WTC11 (cell line): ENCODE data around the gene RPS6KA2. TPM values are rescaled to one million over a fixed set of nuclear protein-coding genes. Genes with fewer than 3 reads are reported as not detected.

Source experiments
- ATAC-seq: fragments of 200-7000 bp; cut with Tn5 transposase; 2 replicates; pipeline ENCODE4 v1.10.0; 2021; ENCODE audit warnings: mild to moderate bottlenecking, moderate library complexity
- CTCF ChIA-PET: fragments of 300-600 bp; sonication (Branson Sonifier 250); formaldehyde crosslinking; loops from one replicate; lab custom pipeline; 2021; ENCODE audit warnings: antibody characterized with exemption; lab: Charles Lee
- POLR2A ChIA-PET: fragments of 350-600 bp; sonication (Branson Sonifier 250); formaldehyde crosslinking; loops from one replicate; lab custom pipeline; 2021; ENCODE audit warnings: antibody characterized with exemption; lab: Charles Lee
- DNase-seq: peaks from one replicate; pipeline ENCODE4 v3.0.0; 2021; ENCODE audit warnings: low spot score
- H3K27ac Mint-ChIP-seq: 2 replicates; pipeline ENCODE4 v1.8.0; 2021; ENCODE audit warnings: mixed read lengths
- H3K27me3 Mint-ChIP-seq: 2 replicates; pipeline ENCODE4 v1.8.0; 2021; ENCODE audit warnings: low read depth, mild to moderate bottlenecking, moderate library complexity, mixed read lengths
- H3K36me3 Mint-ChIP-seq: 2 replicates; pipeline ENCODE4 v1.8.0; 2021; ENCODE audit warnings: mixed read lengths
- H3K4me1 Mint-ChIP-seq: 2 replicates; pipeline ENCODE4 v1.8.0; 2022; ENCODE audit warnings: mixed read lengths
- H3K4me3 Mint-ChIP-seq: 2 replicates; pipeline ENCODE4 v1.8.0; 2021; ENCODE audit warnings: mild to moderate bottlenecking, moderate library complexity, mixed read lengths
- H3K9me3 Mint-ChIP-seq: 2 replicates; pipeline ENCODE4 v1.8.0; 2021; ENCODE audit warnings: mixed read lengths
- ATF1 ChIP-seq: sonication (generic); formaldehyde crosslinking; IDR thresholded peaks from 2 replicates; pipeline ENCODE4 v1.8.1; 2023; ENCODE audit warnings: mild to moderate bottlenecking, moderate library complexity, missing genetic modification reagents
- ESRRA ChIP-seq: sonication (generic); formaldehyde crosslinking; IDR thresholded peaks from 2 replicates; pipeline ENCODE4 v1.8.1; 2022; ENCODE audit warnings: mild to moderate bottlenecking, missing genetic modification reagents, borderline replicate concordance
- ETV6 ChIP-seq: sonication (generic); formaldehyde crosslinking; IDR thresholded peaks from 2 replicates; pipeline ENCODE4 v1.8.1; 2022; ENCODE audit warnings: mild to moderate bottlenecking, missing genetic modification reagents
- JAZF1 ChIP-seq: fragments of 250-450 bp; sonication (Bioruptor Pico); IDR thresholded peaks from 2 replicates; pipeline ENCODE4 v1.9.0; 2021; ENCODE audit warnings: moderate library complexity, mild to moderate bottlenecking, inconsistent platforms
- NFATC4 ChIP-seq: fragments of 250-450 bp; sonication (Bioruptor Pico); IDR thresholded peaks from 2 replicates; pipeline ENCODE4 v1.9.0; 2021; ENCODE audit warnings: mild to moderate bottlenecking
- NR1H2 ChIP-seq: sonication (generic); formaldehyde crosslinking; IDR thresholded peaks from 2 replicates; pipeline ENCODE4 v1.9.0; 2021; ENCODE audit warnings: mild to moderate bottlenecking, moderate library complexity, missing genetic modification reagents
- OVOL2 ChIP-seq: fragments of 250-450 bp; sonication (Bioruptor Pico); IDR thresholded peaks from 2 replicates; pipeline ENCODE4 v1.9.0; 2021; ENCODE audit warnings: mild to moderate bottlenecking, borderline replicate concordance
- TEAD1 ChIP-seq: sonication (generic); formaldehyde crosslinking; IDR thresholded peaks from 2 replicates; pipeline ENCODE4 v1.8.0; 2022; ENCODE audit warnings: mild to moderate bottlenecking, missing genetic modification reagents
- TEAD4 ChIP-seq: sonication (generic); formaldehyde crosslinking; IDR thresholded peaks from 2 replicates; pipeline ENCODE4 v1.8.0; 2022; ENCODE audit warnings: mild to moderate bottlenecking, missing genetic modification reagents
- ZNF121 ChIP-seq: sonication (generic); formaldehyde crosslinking; IDR thresholded peaks from 2 replicates; pipeline ENCODE4 v1.8.0; 2023; ENCODE audit warnings: missing genetic modification reagents
- ZNF671 ChIP-seq: fragments of 250-450 bp; sonication (Bioruptor Pico); IDR thresholded peaks from 2 replicates; pipeline ENCODE4 v1.8.0; 2021; ENCODE audit warnings: mild to moderate bottlenecking
- total RNA-seq: library from RNA; stranded (reverse); gene quantifications from 3 replicates; pipeline ENCODE4 v1.2.3, GENCODE V29; 2021
- TF ChIP-seq, protein P1 (sequence below): sonication (generic); formaldehyde crosslinking; IDR thresholded peaks from 2 replicates; pipeline ENCODE4 v1.8.1; 2023; ENCODE audit warnings: mild to moderate bottlenecking, missing genetic modification reagents
- TF ChIP-seq, protein P2 (sequence below): sonication (generic); formaldehyde crosslinking; conservative IDR thresholded peaks from 2 replicates; pipeline ENCODE4 v1.8.1; 2022; ENCODE audit warnings: mild to moderate bottlenecking, missing genetic modification reagents
- TF ChIP-seq, protein P3 (sequence below): fragments of 250-450 bp; sonication (Bioruptor Pico); IDR thresholded peaks from 2 replicates; pipeline ENCODE4 v1.9.0; 2021; ENCODE audit warnings: moderate library complexity, mild to moderate bottlenecking, inconsistent platforms, borderline replicate concordance
- TF ChIP-seq, protein P4 (sequence below): sonication (generic); formaldehyde crosslinking; IDR thresholded peaks from 2 replicates; pipeline ENCODE4 v1.8.0; 2022; ENCODE audit warnings: missing genetic modification reagents
- TF ChIP-seq, protein P5 (sequence below): fragments of 200-600 bp; IDR thresholded peaks from 2 replicates; pipeline ENCODE4 v1.8.0; 2022; ENCODE audit warnings: antibody characterized with exemption
- TF ChIP-seq, protein P6 (sequence below): sonication (generic); formaldehyde crosslinking; IDR thresholded peaks from 2 replicates; pipeline ENCODE4 v1.8.1; 2022; ENCODE audit warnings: mild to moderate bottlenecking, missing genetic modification reagents, moderate library complexity, borderline replicate concordance
- TF ChIP-seq, protein P7 (sequence below): sonication (generic); formaldehyde crosslinking; conservative IDR thresholded peaks from 2 replicates; pipeline ENCODE4 v1.8.1; 2023; ENCODE audit warnings: mild to moderate bottlenecking, low read depth, missing genetic modification reagents, moderate library complexity

Gene RPS6KA2
- total RNA-seq, 1 experiment from 2014 or later: 24.2 TPM

DNA sequence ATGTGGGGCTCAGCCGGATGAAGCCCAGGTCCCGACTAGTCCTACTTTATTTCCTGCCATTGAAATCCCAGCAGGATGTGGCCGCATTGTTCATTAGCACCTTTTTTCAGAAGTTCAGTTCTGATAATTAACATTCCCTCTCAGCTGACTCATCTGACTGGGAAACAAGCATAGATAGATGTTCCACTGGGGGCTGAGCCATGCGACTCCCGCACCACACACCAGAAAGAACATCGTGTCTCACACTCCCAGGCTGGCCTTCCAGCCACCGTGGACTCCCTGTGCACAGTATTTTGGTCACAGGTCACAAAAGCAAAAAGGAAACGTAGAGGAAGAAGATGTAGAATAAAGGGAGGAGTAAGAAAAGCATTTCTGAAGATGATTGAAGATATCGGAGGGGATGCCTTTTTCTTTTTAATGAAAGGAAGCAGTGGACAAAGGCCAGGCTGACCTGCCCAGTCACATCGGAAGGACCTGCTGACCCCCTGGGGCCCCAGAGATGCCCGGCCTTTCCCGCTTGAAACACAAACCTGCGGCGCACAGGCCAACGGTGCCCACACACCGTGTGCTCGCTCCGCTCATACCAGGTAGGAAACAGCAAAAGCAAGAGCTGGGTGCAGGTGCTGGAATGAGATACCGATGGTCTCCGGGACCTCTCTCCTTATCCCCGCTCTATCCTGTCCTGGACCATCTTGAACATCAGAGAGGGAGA is 11.8 kb downstream of the RPS6KA2 start (continued):
- TF ChIP-seq, protein P1, sequence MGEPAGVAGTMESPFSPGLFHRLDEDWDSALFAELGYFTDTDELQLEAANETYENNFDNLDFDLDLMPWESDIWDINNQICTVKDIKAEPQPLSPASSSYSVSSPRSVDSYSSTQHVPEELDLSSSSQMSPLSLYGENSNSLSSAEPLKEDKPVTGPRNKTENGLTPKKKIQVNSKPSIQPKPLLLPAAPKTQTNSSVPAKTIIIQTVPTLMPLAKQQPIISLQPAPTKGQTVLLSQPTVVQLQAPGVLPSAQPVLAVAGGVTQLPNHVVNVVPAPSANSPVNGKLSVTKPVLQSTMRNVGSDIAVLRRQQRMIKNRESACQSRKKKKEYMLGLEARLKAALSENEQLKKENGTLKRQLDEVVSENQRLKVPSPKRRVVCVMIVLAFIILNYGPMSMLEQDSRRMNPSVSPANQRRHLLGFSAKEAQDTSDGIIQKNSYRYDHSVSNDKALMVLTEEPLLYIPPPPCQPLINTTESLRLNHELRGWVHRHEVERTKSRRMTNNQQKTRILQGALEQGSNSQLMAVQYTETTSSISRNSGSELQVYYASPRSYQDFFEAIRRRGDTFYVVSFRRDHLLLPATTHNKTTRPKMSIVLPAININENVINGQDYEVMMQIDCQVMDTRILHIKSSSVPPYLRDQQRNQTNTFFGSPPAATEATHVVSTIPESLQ (CRISPR knock-in tag): no peak
- TF ChIP-seq, protein P2, sequence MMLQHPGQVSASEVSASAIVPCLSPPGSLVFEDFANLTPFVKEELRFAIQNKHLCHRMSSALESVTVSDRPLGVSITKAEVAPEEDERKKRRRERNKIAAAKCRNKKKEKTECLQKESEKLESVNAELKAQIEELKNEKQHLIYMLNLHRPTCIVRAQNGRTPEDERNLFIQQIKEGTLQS (CRISPR knock-in tag): no peak
- TF ChIP-seq JAZF1 (no peak), ETV6 (CRISPR knock-in tag) (no peak), ESRRA (CRISPR knock-in tag) (no peak), ZNF671 (CRISPR knock-in tag) (no peak), OVOL2 (CRISPR knock-in tag) (no peak), NFATC4 (no peak)
- TF ChIP-seq, protein P3, sequence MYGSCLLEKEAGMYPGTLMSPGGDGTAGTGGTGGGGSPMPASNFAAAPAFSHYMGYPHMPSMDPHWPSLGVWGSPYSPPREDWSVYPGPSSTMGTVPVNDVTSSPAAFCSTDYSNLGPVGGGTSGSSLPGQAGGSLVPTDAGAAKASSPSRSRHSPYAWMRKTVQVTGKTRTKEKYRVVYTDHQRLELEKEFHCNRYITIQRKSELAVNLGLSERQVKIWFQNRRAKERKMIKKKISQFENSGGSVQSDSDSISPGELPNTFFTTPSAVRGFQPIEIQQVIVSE: no peak
- TF ChIP-seq, protein P4, sequence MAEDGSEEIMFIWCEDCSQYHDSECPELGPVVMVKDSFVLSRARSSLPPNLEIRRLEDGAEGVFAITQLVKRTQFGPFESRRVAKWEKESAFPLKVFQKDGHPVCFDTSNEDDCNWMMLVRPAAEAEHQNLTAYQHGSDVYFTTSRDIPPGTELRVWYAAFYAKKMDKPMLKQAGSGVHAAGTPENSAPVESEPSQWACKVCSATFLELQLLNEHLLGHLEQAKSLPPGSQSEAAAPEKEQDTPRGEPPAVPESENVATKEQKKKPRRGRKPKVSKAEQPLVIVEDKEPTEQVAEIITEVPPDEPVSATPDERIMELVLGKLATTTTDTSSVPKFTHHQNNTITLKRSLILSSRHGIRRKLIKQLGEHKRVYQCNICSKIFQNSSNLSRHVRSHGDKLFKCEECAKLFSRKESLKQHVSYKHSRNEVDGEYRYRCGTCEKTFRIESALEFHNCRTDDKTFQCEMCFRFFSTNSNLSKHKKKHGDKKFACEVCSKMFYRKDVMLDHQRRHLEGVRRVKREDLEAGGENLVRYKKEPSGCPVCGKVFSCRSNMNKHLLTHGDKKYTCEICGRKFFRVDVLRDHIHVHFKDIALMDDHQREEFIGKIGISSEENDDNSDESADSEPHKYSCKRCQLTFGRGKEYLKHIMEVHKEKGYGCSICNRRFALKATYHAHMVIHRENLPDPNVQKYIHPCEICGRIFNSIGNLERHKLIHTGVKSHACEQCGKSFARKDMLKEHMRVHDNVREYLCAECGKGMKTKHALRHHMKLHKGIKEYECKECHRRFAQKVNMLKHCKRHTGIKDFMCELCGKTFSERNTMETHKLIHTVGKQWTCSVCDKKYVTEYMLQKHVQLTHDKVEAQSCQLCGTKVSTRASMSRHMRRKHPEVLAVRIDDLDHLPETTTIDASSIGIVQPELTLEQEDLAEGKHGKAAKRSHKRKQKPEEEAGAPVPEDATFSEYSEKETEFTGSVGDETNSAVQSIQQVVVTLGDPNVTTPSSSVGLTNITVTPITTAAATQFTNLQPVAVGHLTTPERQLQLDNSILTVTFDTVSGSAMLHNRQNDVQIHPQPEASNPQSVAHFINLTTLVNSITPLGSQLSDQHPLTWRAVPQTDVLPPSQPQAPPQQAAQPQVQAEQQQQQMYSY: no peak

DNA sequence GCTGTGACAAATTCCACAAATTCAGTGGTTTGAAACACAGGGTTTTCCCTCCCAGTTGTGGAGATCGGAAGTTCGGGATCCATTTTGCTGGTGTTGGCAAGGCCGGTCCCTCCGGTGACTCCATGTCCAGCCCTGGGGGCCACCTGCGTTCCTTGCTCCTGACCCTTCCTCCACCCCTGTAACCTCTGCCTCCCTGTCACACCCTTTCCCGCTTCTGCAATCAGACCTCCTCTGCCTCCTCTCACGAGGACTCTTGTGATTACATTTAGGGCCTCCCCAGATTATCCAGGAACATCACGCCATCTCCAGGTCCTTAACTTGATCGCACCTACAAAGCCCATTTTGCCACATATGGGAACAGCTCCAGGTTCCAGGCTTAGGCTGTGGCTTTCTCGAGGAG is 12.5 kb downstream of the RPS6KA2 start:
- ATAC-seq: 0 out of 2 replicates have a peak, but pooled peaks have one; percentile 11
- H3K27ac Mint-ChIP-seq: peak overlapping the region; percentile 95; the same call in 1 of the 2 replicates
- CTCF ChIA-PET: no interaction called here

More for the DNA sequence above, 12.5 kb downstream of the RPS6KA2 start:
- no peak for TF ChIP-seq TEAD1 (CRISPR knock-in tag)
- no peak for TF ChIP-seq ATF1
- no peak for TF ChIP-seq OVOL2 (CRISPR knock-in tag)
- TF ChIP-seq, protein P5, sequence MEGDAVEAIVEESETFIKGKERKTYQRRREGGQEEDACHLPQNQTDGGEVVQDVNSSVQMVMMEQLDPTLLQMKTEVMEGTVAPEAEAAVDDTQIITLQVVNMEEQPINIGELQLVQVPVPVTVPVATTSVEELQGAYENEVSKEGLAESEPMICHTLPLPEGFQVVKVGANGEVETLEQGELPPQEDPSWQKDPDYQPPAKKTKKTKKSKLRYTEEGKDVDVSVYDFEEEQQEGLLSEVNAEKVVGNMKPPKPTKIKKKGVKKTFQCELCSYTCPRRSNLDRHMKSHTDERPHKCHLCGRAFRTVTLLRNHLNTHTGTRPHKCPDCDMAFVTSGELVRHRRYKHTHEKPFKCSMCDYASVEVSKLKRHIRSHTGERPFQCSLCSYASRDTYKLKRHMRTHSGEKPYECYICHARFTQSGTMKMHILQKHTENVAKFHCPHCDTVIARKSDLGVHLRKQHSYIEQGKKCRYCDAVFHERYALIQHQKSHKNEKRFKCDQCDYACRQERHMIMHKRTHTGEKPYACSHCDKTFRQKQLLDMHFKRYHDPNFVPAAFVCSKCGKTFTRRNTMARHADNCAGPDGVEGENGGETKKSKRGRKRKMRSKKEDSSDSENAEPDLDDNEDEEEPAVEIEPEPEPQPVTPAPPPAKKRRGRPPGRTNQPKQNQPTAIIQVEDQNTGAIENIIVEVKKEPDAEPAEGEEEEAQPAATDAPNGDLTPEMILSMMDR: no peak
- TF ChIP-seq, protein P6, sequence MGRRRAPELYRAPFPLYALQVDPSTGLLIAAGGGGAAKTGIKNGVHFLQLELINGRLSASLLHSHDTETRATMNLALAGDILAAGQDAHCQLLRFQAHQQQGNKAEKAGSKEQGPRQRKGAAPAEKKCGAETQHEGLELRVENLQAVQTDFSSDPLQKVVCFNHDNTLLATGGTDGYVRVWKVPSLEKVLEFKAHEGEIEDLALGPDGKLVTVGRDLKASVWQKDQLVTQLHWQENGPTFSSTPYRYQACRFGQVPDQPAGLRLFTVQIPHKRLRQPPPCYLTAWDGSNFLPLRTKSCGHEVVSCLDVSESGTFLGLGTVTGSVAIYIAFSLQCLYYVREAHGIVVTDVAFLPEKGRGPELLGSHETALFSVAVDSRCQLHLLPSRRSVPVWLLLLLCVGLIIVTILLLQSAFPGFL (CRISPR knock-in tag): no peak
- TF ChIP-seq NR1H2 (CRISPR knock-in tag): no peak
- no peak for TF ChIP-seq ZNF121
- TF ChIP-seq ZNF671 (CRISPR knock-in tag): no peak
- TF ChIP-seq, protein P7, sequence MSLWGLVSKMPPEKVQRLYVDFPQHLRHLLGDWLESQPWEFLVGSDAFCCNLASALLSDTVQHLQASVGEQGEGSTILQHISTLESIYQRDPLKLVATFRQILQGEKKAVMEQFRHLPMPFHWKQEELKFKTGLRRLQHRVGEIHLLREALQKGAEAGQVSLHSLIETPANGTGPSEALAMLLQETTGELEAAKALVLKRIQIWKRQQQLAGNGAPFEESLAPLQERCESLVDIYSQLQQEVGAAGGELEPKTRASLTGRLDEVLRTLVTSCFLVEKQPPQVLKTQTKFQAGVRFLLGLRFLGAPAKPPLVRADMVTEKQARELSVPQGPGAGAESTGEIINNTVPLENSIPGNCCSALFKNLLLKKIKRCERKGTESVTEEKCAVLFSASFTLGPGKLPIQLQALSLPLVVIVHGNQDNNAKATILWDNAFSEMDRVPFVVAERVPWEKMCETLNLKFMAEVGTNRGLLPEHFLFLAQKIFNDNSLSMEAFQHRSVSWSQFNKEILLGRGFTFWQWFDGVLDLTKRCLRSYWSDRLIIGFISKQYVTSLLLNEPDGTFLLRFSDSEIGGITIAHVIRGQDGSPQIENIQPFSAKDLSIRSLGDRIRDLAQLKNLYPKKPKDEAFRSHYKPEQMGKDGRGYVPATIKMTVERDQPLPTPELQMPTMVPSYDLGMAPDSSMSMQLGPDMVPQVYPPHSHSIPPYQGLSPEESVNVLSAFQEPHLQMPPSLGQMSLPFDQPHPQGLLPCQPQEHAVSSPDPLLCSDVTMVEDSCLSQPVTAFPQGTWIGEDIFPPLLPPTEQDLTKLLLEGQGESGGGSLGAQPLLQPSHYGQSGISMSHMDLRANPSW: no peak
- no peak for TF ChIP-seq TEAD4 (CRISPR knock-in tag)
- H3K4me3 Mint-ChIP-seq: no peak overlapping the region
- no peak for DNase-seq
- H3K4me1 Mint-ChIP-seq: peaks cover 69% of the 10 kb centered on the region
- no peaks in the 10 kb centered on the region for H3K27me3 Mint-ChIP-seq
- no peaks in the 10 kb centered on the region for H3K9me3 Mint-ChIP-seq
- POLR2A ChIA-PET: no interaction called here
- peaks cover 13% of the 10 kb centered on the region for H3K36me3 Mint-ChIP-seq
